Choroid plexus epithelial cell (primary cell): ENCODE results near the gene CACNG1.

Source experiments
- DNase-seq: peaks from one replicate; pipeline ENCODE4 v3.0.0-alpha.2; 2010; ENCODE audit warnings: low read depth
- H3K4me3 ChIP-seq: 2 replicates; pipeline ENCODE4 v1.5.1; 2011; ENCODE audit warnings: low read depth, mild to moderate bottlenecking, control low read depth, low read length, moderate library complexity
- CTCF ChIP-seq: conservative IDR thresholded peaks from 2 replicates; pipeline ENCODE4 v1.5.1; 2011; ENCODE audit warnings: low read depth, mild to moderate bottlenecking, control low read depth, inconsistent platforms, low read length, moderate library complexity

Gene CACNG1

GRCh38 chr17:67074781-67075180, 30.4 kb downstream of the CACNG1 start:
- no peak overlapping the region for H3K4me3 ChIP-seq
- no peak for TF ChIP-seq CTCF
- no peak for DNase-seq

DNA sequence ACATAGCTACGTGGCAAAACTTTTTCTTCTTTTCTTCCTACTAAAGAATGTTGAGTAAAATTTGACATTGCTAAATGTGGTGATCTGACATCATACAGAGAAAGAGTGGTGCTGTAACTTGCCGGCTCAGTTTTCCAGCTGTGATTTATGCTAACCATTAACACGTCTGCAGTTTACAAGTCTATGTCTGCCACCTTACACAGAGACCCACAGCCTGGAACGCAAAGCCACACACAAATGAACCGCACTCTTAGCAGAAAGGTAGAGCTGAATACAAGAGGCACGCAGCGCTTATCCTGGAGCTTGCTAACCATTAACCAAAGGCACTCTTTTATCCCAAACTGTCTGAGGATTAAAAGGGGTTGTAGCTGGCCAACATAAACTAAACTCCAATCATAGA, 31.9 kb downstream of the CACNG1 start:
- H3K4me3 ChIP-seq = no peak overlapping the region
- TF ChIP-seq CTCF = no peak
- DNase-seq = no peak

- no peak for DNase-seq
- no peak for TF ChIP-seq CTCF
- no peak overlapping the region for H3K4me3 ChIP-seq
These were observed 33.9 kb downstream of the CACNG1 start for GRCh38 chr17:67078292-67078691.

DNA sequence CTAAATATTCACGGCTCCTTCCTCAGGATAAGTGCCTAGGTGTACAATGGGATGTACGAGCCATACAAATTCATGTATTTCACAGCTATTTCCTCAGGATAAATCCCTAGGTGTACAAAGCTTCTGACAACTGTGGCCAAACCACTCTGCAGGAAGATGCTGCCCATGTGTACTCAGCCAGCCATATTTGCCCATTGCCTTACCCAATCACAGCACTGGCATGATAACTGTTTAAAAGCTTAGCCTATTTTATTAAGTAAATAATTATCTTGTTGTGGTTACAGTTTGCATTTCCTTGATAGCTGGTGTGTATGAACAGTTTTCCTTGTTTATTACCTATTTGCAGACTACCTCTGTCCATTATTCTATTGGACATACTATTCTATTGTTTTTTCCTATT, 35.1 kb downstream of the CACNG1 start:
- H3K4me3 ChIP-seq = no peak overlapping the region
- DNase-seq = no peak
- TF ChIP-seq CTCF = no peak

DNA sequence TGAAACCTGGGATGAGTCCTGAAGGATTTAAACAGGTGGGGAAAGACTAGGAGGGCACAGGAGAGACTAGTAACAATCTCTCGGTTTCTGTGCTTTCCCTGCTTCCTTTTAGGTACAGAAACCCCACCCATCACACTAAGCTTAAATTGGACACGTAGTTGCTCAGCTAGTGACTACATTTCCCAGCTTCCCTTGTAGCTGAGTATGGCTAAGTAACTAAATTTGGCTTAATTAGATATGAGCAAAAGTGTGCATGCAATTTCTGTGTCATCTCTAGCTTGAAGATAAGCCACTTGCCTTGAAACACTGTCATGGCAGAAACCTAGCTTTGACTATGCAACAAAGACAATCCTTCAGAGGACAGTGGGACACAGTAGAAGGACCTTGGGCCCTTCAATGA, 36.5 kb downstream of the CACNG1 start:
- no peak for TF ChIP-seq CTCF
- no peak overlapping the region for H3K4me3 ChIP-seq
- no peak for DNase-seq

DNA sequence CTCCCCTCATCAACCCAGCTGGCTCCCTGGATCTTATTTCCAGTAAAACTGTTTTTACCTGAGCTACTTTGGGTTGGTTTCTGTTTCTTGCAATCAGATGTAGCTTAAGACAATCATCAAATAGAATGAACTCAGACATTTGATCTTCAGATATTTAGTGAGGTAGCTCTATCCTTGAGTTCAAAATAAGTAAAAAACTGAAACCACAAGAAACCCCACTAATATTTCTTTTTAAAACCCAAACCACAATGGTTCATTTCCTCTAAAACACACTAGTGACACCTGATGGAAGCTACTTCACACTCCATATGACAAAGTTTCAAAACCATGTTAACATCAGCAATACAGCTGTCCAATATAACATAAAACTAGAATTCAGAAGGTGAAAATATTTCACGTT, 37.8 kb downstream of the CACNG1 start:
- DNase-seq = peak; percentile 6
- TF ChIP-seq CTCF = no peak
- H3K4me3 ChIP-seq = no peak overlapping the region

GRCh38 chr17:67085406-67085805, 41.1 kb downstream of the CACNG1 start:
- H3K4me3 ChIP-seq = no peak overlapping the region
- no peak for DNase-seq
- TF ChIP-seq CTCF = no peak
